ENCODE results near the gene POTEM. TPM values are rescaled to one million over a fixed set of nuclear protein-coding genes. Genes with fewer than 3 reads are reported as not detected.
"Not testable (repeated sequence)": the region's sequence is repeated elsewhere in the genome, so short reads cannot be mapped to it uniquely, and the experiment has no call there.

Gene POTEM
- total RNA-seq, 3 donors from 2014 or later (not counting 1 experiment from before 2014, with no cell fraction given): not detected

DNA sequence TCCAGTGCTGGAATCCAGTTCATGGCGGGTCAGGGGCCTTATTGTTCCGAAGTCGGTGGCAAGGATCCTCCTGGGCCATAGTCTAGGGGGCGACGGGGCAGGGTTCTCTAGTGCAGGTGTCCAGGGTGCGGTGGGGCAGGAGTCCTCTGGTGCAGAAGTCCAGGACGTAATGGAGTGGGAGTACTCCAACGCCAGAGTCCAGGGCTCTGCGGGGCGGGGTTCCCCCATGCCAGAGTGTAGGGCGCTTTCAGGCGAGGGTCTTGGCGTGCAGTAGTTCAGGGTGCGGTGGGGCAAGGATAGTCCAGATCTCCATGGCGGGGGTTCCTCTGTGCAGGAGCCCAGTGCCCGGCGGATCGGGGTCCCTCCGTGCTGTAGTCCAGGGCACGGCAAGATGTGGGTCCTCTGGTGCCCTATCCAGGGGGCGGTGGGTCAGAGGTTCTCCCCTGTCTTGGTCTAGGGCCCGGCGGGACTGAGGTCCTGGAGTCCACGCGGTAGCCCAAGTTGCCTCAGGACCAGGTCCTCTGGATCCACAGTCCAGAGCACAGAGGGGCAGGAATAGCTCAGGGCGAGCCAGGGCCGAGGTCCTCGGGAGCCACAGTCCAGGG lies 70.9 kb downstream of the POTEM start:
- H3K36me3 ChIP-seq (ENCODE audit: control insufficient read depth, insufficient read depth, low read length); H3K27me3 Mint-ChIP-seq (ENCODE audit: low read depth in 2 of 2); H3K27me3 ChIP-seq (ENCODE audit: control insufficient read depth, insufficient read depth, low read length); H3K4me3 ChIP-seq (ENCODE audit: low read length); H3K4me1 ChIP-seq (ENCODE audit: control insufficient read depth, insufficient read depth, low read length); H3K9me3 ChIP-seq (ENCODE audit: control insufficient read depth, insufficient read depth, low read length); H3K9me3 Mint-ChIP-seq; DNase-seq; H3K27ac Mint-ChIP-seq; H3K4me3 Mint-ChIP-seq; H3K4me1 Mint-ChIP-seq; H3K27ac ChIP-seq (ENCODE audit: low read length); H3K36me3 Mint-ChIP-seq; intact Hi-C loops (cut with micrococcal nuclease); ATAC-seq: not testable (repeated sequence)
- 100% methylated on average over 5 of the region's 28 CpGs for WGBS (ENCODE audit: insufficient coverage)

DNA sequence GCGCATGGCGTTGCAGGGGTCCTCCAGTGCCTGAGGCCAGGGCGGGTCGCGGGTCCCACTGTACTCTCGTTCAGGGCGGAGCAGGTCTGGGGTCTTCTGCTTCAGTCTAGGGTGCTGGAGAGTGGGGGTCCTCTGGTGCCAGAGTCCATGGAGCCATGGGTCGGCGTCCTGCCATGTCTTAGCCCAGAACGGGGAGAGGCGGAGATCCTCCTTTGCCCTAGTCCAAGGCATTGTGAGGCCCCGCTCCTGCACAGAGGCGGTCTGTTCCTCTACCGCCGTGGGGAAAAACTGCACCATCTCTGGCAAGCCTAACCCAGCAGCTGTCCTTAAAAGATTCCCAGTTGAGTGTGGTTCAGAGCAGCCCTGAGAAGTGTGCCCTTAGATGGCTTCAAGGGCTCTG lies 71.6 kb downstream of the POTEM start:
- ATAC-seq; H3K9me3 ChIP-seq (ENCODE audit: control insufficient read depth, insufficient read depth, low read length); H3K27me3 ChIP-seq (ENCODE audit: control insufficient read depth, insufficient read depth, low read length); H3K27ac Mint-ChIP-seq; H3K9me3 Mint-ChIP-seq; DNase-seq; H3K36me3 Mint-ChIP-seq; intact Hi-C loops (cut with micrococcal nuclease); H3K27ac ChIP-seq (ENCODE audit: low read length); H3K4me1 ChIP-seq (ENCODE audit: control insufficient read depth, insufficient read depth, low read length); H3K4me3 ChIP-seq (ENCODE audit: low read length); H3K4me3 Mint-ChIP-seq; H3K27me3 Mint-ChIP-seq (ENCODE audit: low read depth in 2 of 2); H3K36me3 ChIP-seq (ENCODE audit: control insufficient read depth, insufficient read depth, low read length); H3K4me1 Mint-ChIP-seq: not testable (repeated sequence)
- no CpG with 5 or more reads among the region's 15 CpGs for WGBS (ENCODE audit: insufficient coverage)

DNA sequence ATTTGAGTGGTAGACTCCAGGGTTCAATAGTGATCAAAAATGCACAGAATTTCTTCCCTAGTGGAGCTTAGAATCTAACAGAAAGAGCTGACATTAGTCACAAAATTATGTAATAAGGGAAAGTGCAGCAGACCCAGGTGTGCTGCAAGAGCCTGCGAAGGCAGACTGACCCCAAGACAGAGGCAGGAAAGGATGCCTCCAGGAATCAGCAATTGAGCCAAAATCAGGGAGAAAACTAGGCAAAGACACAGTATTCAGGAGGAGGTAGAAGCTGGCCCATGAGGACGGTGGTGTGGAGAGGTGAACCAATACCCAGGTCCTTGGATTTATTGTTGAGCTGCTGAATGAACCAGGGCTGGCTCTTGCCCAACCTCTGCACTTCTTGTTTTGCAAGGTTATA lies 76.2 kb downstream of the POTEM start:
- ATAC-seq; H3K27me3 Mint-ChIP-seq (ENCODE audit: low read depth in 2 of 2); H3K4me3 Mint-ChIP-seq; H3K4me3 ChIP-seq (ENCODE audit: low read length); H3K27ac ChIP-seq (ENCODE audit: low read length); H3K36me3 Mint-ChIP-seq; H3K9me3 Mint-ChIP-seq; H3K27me3 ChIP-seq (ENCODE audit: control insufficient read depth, insufficient read depth, low read length); intact Hi-C loops (cut with micrococcal nuclease); H3K4me1 ChIP-seq (ENCODE audit: control insufficient read depth, insufficient read depth, low read length); H3K9me3 ChIP-seq (ENCODE audit: control insufficient read depth, insufficient read depth, low read length); H3K4me1 Mint-ChIP-seq; H3K36me3 ChIP-seq (ENCODE audit: control insufficient read depth, insufficient read depth, low read length); H3K27ac Mint-ChIP-seq; DNase-seq: not testable (repeated sequence)
- WGBS (ENCODE audit: insufficient coverage): 78% methylated on average over 1 of the region's 2 CpGs
